Fibroblast of lung (primary cell): Measurements from ENCODE around the gene DEFB108B. TPM values are rescaled to one million over a fixed set of nuclear protein-coding genes. Genes with fewer than 3 reads are reported as not detected.
"Not testable (repeated sequence)": the region's sequence is repeated elsewhere in the genome, so short reads cannot be mapped to it uniquely, and the experiment has no call there.

Experiments
- DNase-seq, 2 donors: peaks; one replicate each; pipeline versions ENCODE4 v3.0.0 to v3.0.0-alpha.2; 2010; ENCODE audit warnings: low read depth in 2 of 2
- H2AFZ ChIP-seq: 2 replicates; pipeline ENCODE4 v1.5.1; 2012; ENCODE audit warnings: low read length, control low read depth, inconsistent platforms
- H3K27ac ChIP-seq: 2 replicates; pipeline ENCODE4 v1.5.1; 2011; ENCODE audit warnings: low read length, control low read depth; ENCODE audit not compliant: insufficient read depth
- H3K27me3 ChIP-seq: 2 replicates; pipeline ENCODE4 v1.5.1; 2011; ENCODE audit warnings: mild to moderate bottlenecking, low read length; ENCODE audit not compliant: control insufficient read depth, insufficient read depth
- H3K36me3 ChIP-seq: 2 replicates; pipeline ENCODE4 v1.5.1; 2011; ENCODE audit warnings: low read length; ENCODE audit not compliant: control insufficient read depth, insufficient read depth
- H3K4me1 ChIP-seq: 2 replicates; pipeline ENCODE4 v1.5.1; 2011; ENCODE audit warnings: low read length; ENCODE audit not compliant: control insufficient read depth, insufficient read depth; ENCODE audit errors: extremely low read depth
- H3K4me2 ChIP-seq: 2 replicates; pipeline ENCODE4 v1.5.1; 2011; ENCODE audit warnings: low read length, control low read depth; ENCODE audit not compliant: insufficient read depth; ENCODE audit errors: extremely low read depth
- H3K4me3 ChIP-seq, 4 experiments: fragments of 200-600 bp in 1 of 4; sonication (generic) in 1 of 4; replicated peaks in 1 of 4; 2 replicates each; pipeline ENCODE4 v1.5.1; 2011 to 2016; ENCODE audit warnings: low read length in 4 of 4, low read depth in 3 of 4, mild to moderate bottlenecking in 3 of 4, control low read depth in 2 of 4, inconsistent platforms in 1 of 4, mixed read lengths in 1 of 4; ENCODE audit not compliant: insufficient read depth in 1 of 4; ENCODE audit errors: control extremely low read depth in 1 of 4
- H3K79me2 ChIP-seq: 2 replicates; pipeline ENCODE4 v1.5.1; 2012; ENCODE audit warnings: mild to moderate bottlenecking, low read length, inconsistent platforms; ENCODE audit not compliant: control insufficient read depth, insufficient read depth
- H3K9ac ChIP-seq: 2 replicates; pipeline ENCODE4 v1.5.1; 2011; ENCODE audit warnings: mild to moderate bottlenecking, low read length, control low read depth; ENCODE audit not compliant: insufficient read depth
- H3K9me3 ChIP-seq: 2 replicates; pipeline ENCODE4 v1.5.1; 2012; ENCODE audit warnings: low read depth, low read length; ENCODE audit not compliant: control insufficient read depth, insufficient read depth
- H4K20me1 ChIP-seq: 2 replicates; pipeline ENCODE4 v1.5.1; 2011; ENCODE audit warnings: low read length; ENCODE audit not compliant: control insufficient read depth, insufficient read depth; ENCODE audit errors: extremely low read depth
- CTCF ChIP-seq, 2 donors: IDR thresholded peaks in 1 of 2; conservative IDR thresholded peaks in 1 of 2; 1 replicate in 1 of 2; 2 replicates in 1 of 2; pipeline ENCODE4 v1.5.1; 2011 to 2012; ENCODE audit warnings: low read length in 2 of 2, control low read depth in 1 of 2, inconsistent platforms in 1 of 2, low read depth in 1 of 2, mild to moderate bottlenecking in 1 of 2
- polyA plus RNA-seq, 2 donors: library from polyadenylated mRNA; depleted of rRNA in 1 of 2; stranded (reverse) in 1 of 2; unstranded in 1 of 2; fragments of >200 nt; gene quantifications; 2 replicates each; pipeline ENCODE4 v1.2.1, GENCODE V29; 2011 to 2012; ENCODE audit warnings: missing spikeins in 1 of 2
- total RNA-seq: library from RNA; depleted of rRNA; stranded (reverse); fragments of >200 nt; gene quantifications from 2 replicates; pipeline ENCODE4 v1.2.1, GENCODE V29; 2014

DEFB108B gene
- total and polyA plus RNA-seq, 2 donors (not counting 1 experiment from before 2014, with no cell fraction given) = not detected

- H3K27ac ChIP-seq, H3K27me3 ChIP-seq, H3K4me3 ChIP-seq, H3K4me1 ChIP-seq, H3K4me2 ChIP-seq, H3K79me2 ChIP-seq, H3K9me3 ChIP-seq, H2AFZ ChIP-seq, DNase-seq, H4K20me1 ChIP-seq, H3K9ac ChIP-seq, H3K36me3 ChIP-seq: not testable (repeated sequence)
These were observed 43.4 kb upstream of the DEFB108B start for GRCh38 chr11:71789444-71790196.

- DNase-seq, H3K4me2 ChIP-seq, H3K79me2 ChIP-seq, H3K9ac ChIP-seq, H3K4me3 ChIP-seq, H3K27ac ChIP-seq, H3K27me3 ChIP-seq, H2AFZ ChIP-seq, H3K36me3 ChIP-seq, H3K4me1 ChIP-seq, H3K9me3 ChIP-seq, H4K20me1 ChIP-seq: not testable (repeated sequence)
These were observed 41.9 kb upstream of the DEFB108B start for GRCh38 chr11:71791111-71791510.

- H3K79me2 ChIP-seq, H4K20me1 ChIP-seq, H3K36me3 ChIP-seq, H3K9ac ChIP-seq, H2AFZ ChIP-seq, H3K4me3 ChIP-seq, H3K27ac ChIP-seq, H3K4me2 ChIP-seq, H3K9me3 ChIP-seq, H3K4me1 ChIP-seq, H3K27me3 ChIP-seq: not testable (repeated sequence)
- peak; percentile 38 to 53 for TF ChIP-seq CTCF (conservative IDR thresholded peaks at IDR 0.05 in 1 of 2, IDR thresholded peaks at IDR 0.05 in 1 of 2; ENCODE audit: low read depth in 1 of 2, low read length in 2 of 2)
- peak; percentile 22 to 29 for DNase-seq
These were observed 40.3 kb upstream of the DEFB108B start for GRCh38 chr11:71792621-71793235.

- H3K79me2 ChIP-seq, H3K9ac ChIP-seq, H2AFZ ChIP-seq, H3K36me3 ChIP-seq, H3K4me3 ChIP-seq, H3K27me3 ChIP-seq, H3K9me3 ChIP-seq, H4K20me1 ChIP-seq, H3K4me2 ChIP-seq, H3K4me1 ChIP-seq: not testable (repeated sequence)
- peak; percentile 45 to 89 for DNase-seq
- peak overlapping the region; percentile 69 for H3K27ac ChIP-seq
These were observed 38.5 kb upstream of the DEFB108B start for GRCh38 chr11:71794386-71795040.

GRCh38 chr11:71795236-71795635 is 37.8 kb upstream of the DEFB108B start:
- not testable (repeated sequence) for H3K27me3 ChIP-seq, H2AFZ ChIP-seq, H3K9ac ChIP-seq, H3K9me3 ChIP-seq, H4K20me1 ChIP-seq, H3K4me3 ChIP-seq, H3K27ac ChIP-seq, H3K36me3 ChIP-seq, DNase-seq, H3K79me2 ChIP-seq, H3K4me1 ChIP-seq, H3K4me2 ChIP-seq

GRCh38 chr11:71796016-71796415 is 37.0 kb upstream of the DEFB108B start:
- not testable (repeated sequence) for H3K36me3 ChIP-seq, H3K9ac ChIP-seq, H3K79me2 ChIP-seq, H3K9me3 ChIP-seq, H4K20me1 ChIP-seq, H2AFZ ChIP-seq, H3K4me1 ChIP-seq, H3K27me3 ChIP-seq, H3K27ac ChIP-seq, DNase-seq, H3K4me2 ChIP-seq, H3K4me3 ChIP-seq
